ENCODE results near the gene SLC46A3.
"Not testable (repeated sequence)": the region's sequence is repeated elsewhere in the genome, so short reads cannot be mapped to it uniquely, and the experiment has no call there.

The SLC46A3 gene

GRCh38 chr13:28707629-28708427 lies 10.9 kb downstream of the SLC46A3 start:
- no peak for TF ChIP-seq CTCF (IDR thresholded peaks at IDR 0.05; ENCODE audit: low read depth, low read length)
- no peak overlapping the region for H3K4me3 ChIP-seq (ENCODE audit: low read depth, low read length)

GRCh38 chr13:28705461-28706083 lies 13.2 kb downstream of the SLC46A3 start:
- no peak for DNase-seq (ENCODE audit: low read depth, low spot score)
- in situ Hi-C loops (cut with HindIII; ENCODE audit: low sequenced_read_pairs) = no loop called here
- TF ChIP-seq CTCF (IDR thresholded peaks at IDR 0.05; ENCODE audit: low read depth, low read length) = no peak

More at GRCh38 chr13:28707629-28708427, 10.9 kb downstream of the SLC46A3 start:
- peak; percentile 81 for DNase-seq (ENCODE audit: low read depth, low spot score)
- in situ Hi-C loops (cut with HindIII; ENCODE audit: low sequenced_read_pairs) = no loop called here

GRCh38 chr13:28704919-28705318 lies 13.9 kb downstream of the SLC46A3 start:
- H3K4me3 ChIP-seq (ENCODE audit: low read depth, low read length) = no peak overlapping the region
- DNase-seq (ENCODE audit: low read depth, low spot score) = no peak
- TF ChIP-seq CTCF (IDR thresholded peaks at IDR 0.05; ENCODE audit: low read depth, low read length) = no peak
- in situ Hi-C loops (cut with HindIII; ENCODE audit: low sequenced_read_pairs) = no loop called here

More at GRCh38 chr13:28705461-28706083, 13.2 kb downstream of the SLC46A3 start:
- H3K4me3 ChIP-seq (ENCODE audit: low read depth, low read length) = no peak overlapping the region

- no peak overlapping the region for H3K4me3 ChIP-seq (ENCODE audit: low read depth, low read length)
- in situ Hi-C loops (cut with HindIII; ENCODE audit: low sequenced_read_pairs) = no loop called here
- no peak for TF ChIP-seq CTCF (IDR thresholded peaks at IDR 0.05; ENCODE audit: low read depth, low read length)
- no peak for DNase-seq (ENCODE audit: low read depth, low spot score)
Observed at GRCh38 chr13:28704282-28704681, 14.5 kb downstream of the SLC46A3 start.

- H3K4me3 ChIP-seq (ENCODE audit: low read depth, low read length) = no peak overlapping the region
- DNase-seq (ENCODE audit: low read depth, low spot score) = no peak
- TF ChIP-seq CTCF (IDR thresholded peaks at IDR 0.05; ENCODE audit: low read depth, low read length) = no peak
- in situ Hi-C loops (cut with HindIII; ENCODE audit: low sequenced_read_pairs) = no loop called here
Observed at GRCh38 chr13:28699246-28699645, 19.5 kb downstream of the SLC46A3 start.

GRCh38 chr13:28697441-28697840 lies 21.3 kb downstream of the SLC46A3 start:
- H3K4me3 ChIP-seq (ENCODE audit: low read depth, low read length) = no peak overlapping the region
- TF ChIP-seq CTCF (IDR thresholded peaks at IDR 0.05; ENCODE audit: low read depth, low read length) = no peak
- in situ Hi-C loops (cut with HindIII; ENCODE audit: low sequenced_read_pairs) = no loop called here
- no peak for DNase-seq (ENCODE audit: low read depth, low spot score)

GRCh38 chr13:28693605-28694491 lies 24.9 kb downstream of the SLC46A3 start:
- in situ Hi-C loops (cut with HindIII; ENCODE audit: low sequenced_read_pairs); H3K4me3 ChIP-seq (ENCODE audit: low read depth, low read length): not testable (repeated sequence)
- peak; percentile 35 for DNase-seq (ENCODE audit: low read depth, low spot score)
